GM19324 (cell line): ENCODE results near the gene COPRS.
"Not testable (repeated sequence)": the region's sequence is repeated elsewhere in the genome, so short reads cannot be mapped to it uniquely, and the experiment has no call there.

Experiments
- ATAC-seq: cut with Tn5 transposase; IDR thresholded peaks from one replicate; pipeline ENCODE4 v1.9.1; 2021; ENCODE audit warnings: mild to moderate bottlenecking, moderate library complexity; ENCODE audit not compliant: unreplicated experiment, low FRiP score

Gene COPRS

DNA sequence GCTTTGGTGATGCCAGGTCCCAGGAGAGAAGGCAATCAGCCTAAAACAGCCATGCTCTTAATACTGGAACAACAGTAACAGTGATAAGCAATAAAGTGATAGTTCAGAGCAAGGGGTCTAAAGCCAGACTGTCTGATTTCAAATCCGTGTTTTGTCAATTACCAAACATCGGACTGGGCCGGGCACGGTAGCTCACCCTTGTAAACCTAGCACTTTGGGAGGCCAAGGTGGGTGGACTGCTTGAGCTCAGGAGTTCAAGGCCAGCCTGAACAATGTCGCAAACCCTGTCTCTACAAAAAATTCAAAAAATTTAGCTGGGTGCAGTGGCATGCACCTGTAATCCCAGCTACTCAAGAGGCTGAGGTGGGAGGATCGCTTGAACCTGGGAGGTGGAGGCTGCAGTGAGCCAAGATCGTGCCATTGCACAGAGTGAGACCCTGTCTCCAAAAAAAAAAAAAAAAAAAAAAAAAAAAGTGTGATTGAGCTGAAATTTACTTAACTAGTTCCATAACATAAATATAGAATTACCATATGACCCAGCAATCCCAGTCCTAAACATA is 5.1 kb downstream of the COPRS start:
- no peak for ATAC-seq

DNA sequence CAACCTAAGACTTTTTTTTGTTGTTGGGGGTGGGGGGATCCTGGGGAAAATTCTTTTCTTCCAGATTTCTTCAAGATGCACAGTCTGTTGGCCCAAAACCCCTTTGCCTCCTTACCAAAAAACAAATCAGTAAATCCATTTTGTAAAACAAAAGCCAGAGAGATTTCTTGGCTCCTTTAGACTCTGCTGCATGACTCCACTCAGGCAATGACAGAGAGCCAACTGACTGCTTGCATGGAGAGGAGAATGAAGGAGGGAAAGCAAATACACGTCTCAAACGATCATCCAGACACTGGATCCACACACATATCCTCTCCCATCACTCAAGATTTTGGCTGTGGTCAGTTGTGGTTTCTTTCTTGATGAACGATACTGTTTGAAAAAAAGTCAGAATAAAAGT is 13.8 kb downstream of the COPRS start:
- no peak for ATAC-seq

DNA sequence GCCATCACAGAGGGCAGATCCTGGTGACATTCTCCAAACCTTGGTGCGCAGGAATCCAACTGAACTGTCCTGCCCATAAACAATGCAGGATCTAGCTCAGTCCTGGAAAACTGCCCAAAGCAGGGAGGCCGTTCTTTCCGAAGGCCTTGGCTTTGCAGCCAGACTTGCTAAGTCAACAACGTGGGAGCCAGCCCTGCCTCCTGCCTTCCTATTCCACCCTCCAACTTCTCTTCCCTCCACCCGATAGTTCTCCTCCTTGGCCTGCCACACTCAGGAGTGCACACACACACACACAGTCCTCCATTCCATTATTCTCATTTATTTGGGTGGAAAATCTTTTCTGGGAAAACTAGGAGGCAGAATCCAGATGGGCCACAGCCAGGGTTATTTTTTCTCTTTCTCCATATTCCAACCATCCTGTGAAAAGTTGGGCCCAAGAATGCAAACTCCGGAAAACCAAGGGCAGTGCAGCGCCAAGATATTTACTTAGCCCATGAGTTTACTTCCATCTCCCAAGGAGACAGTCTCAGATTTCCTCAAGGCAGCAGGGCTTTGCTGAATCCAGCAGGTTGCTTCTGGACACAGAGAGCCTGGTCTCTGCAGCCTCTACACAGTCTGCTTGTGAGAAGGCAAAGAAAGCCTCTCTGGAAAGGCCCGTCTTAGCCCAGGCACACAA is 15.8 kb downstream of the COPRS start:
- no peak for ATAC-seq

DNA sequence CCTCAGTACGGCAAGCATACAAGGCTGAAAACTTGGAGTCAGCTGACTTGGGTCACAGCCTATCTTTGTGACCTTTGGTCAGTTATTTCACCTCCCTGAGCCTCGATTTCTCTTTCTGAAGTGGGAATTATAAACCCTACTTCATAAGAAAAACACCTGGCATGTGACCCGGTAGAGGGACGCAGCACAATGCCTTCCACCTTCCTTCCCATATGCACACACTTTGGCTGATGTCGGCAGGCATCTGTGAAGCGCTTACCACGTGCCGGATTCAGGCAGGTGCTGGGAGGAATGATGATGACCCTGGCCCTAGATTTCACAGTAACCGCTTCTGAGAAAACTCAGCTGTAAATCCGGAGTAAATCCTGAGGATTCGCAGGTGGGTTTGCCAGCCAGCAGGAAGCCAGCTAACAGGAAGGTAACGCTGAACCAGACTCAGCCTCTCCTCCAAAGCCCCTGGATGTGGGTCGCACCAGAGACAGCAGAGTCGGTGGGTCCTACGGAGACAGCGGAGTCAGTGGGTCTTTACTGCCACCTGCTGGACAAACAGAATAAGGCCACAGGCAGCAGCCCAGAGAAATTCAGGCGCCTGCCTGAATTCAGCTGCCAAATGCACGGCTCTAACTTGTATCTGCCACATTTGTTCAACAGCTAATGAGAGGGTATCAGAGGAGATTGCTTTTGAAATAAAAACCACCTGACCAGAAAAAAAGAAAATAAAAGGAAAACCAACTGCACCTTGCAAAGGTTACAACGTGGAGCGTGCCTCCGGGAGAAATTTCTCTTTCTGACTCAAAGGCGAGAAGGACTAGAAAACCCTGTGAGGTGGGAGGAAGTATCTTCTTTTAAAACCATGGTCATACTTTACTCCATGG is 16.6 kb downstream of the COPRS start:
- ATAC-seq, result no peak

DNA sequence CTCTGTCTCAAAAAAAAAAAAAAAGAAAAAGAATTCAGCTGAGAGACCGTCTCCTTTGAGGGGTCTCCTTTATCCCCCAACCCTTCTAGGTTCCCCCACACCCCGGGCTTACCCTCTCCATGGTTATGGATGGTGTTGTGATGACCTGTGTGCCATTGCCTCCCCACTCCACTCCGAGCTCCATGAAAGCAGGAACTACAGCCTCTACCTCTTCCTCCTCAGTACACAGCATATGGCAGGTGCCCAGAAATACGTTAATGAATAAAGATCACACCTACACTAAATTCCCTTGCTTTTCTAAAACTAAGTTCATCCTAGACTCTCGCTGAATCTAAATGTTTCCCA is 17.2 kb downstream of the COPRS start:
- no peak for ATAC-seq

DNA sequence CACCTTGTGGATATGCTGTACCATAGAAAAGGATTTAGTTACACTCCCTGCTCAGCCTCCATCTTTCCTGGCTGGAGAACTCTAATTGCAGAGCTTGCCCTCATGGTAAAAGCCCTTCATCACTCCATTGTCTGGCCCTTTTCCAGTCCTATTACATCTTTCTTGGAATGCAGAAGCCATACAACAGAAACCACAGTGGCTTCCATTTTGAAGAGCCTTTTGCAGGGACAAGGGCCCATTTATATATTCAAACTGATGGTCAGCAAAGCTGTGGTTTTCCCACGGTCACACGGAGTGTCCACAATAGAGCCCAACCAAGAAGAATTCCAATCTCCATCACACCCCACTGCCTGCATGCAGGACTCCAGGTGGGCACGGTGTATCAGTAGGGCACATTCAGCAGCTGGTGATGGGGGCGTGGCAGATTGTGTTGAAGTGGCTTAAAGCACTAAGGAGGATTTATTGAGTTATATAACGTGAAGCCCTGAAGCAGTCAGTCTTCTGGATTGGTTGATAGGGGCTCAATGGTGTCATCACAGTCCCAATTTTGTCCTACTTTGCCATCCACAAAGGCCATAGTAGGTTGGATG is 20.3 kb downstream of the COPRS start:
- ATAC-seq, result no peak

DNA sequence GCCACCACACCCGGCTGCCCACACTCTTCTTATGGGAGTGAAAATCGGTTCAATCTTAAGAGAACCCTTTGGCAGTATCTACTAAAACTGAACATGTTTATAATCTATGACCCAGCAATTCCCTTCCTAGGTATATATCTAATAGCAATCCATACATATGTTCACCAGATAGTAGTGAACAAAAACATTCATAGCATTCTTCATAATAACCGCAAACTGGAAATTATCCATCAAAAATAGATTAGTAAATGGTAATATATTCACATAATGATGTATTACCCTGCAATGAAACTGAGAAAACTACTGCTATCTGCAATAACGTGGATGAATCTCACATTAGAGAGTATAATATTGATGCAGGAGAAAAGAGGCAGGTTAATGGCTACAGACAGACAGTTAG is 23.1 kb downstream of the COPRS start:
- ATAC-seq, result no peak

DNA sequence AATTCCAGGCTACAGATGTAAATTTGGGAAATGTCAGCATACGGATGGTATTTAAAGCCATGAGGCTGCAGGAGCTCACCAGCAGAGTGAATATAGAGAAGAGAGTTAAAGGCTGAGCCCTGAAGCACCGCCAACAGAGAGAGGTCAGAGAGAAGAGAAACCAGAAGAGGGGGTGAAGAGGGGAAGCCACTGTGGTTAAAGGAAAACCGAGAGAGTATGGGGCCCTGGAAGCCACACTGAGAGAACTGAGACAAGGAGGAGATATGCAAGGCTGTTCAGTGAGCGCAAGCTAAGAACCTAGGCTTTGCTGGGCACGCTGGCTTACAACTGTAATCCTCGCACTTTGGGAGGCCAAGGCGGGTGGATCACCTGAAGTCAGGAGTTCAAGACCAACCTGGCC is 24.6 kb downstream of the COPRS start:
- no peak for ATAC-seq

DNA sequence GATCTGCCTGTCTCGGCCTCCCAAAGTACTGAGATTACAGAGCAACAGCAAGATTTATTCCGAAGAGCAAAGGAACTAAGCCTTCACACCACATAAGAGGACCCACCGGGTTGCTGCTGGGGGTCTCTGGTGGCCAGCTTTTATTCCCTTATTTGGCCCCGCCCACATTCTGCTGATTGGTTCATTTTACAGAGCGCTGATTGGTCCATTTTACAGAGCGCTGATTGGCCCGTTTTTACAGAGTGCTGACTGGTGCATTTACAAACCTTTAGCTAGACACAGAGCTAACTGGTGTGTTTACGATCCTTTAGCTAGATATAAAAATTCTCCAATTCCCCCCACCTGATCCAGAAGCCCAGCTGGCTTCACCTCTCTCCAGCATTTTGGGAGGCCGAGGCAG is 26.3 kb downstream of the COPRS start:
- no peak for ATAC-seq

DNA sequence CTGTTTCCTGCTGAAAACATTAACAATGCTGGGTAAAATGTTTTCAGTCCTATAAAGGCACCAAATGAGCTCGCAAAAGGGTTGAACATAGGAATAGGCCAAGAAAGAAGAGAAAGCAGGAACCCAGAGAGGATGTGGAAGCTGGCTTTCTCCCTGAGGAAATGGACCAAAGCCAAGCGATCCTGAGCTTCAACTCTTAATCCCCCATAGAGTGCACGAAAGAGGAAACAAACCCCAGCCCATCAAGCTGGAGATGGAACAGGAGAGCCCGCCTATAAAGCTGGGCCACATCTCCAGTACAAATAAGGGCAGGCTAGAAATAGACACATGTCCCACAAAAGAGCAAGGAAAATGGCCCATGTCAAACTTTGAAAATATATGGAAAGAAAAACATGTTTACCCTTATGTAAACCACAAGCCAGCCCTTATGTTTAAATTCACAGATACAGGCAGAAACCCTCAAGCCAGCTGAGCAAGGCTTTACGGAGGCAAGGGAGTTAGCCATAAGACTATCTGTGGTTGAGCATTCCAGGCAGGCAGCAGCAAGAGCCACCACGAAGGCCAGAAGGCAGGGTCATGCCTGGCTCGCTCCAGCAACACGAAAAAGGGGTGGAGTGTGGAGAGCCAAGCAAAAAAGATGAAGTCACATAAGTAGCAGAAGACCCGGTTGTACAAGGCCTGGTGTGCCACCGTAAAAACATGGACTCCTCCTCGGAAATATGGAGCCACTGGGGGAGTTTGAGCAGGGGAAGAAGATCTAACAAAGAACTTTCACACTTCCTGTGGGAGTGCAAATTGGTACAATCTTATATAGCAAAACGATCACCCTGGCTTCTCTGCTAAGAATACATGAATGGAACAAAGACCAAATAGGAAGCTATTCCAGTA is 27.8 kb downstream of the COPRS start:
- ATAC-seq, result no peak

DNA sequence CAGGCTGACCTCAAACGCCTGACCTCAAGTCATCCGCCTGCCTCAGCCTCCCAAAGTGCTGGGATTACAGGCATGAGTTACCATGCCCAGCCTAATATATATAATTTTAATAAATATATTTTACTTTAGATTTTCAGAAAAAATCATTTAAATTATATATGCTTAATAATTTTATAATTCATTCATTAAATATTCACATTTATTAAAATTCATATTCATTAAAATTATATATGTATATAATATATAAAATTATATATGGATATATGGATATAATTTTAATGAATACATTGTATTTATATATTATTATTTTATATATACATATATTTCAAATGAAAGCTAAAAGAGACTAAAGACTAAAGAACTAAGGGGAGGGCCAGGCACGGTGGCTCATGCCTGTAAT is 29.4 kb downstream of the COPRS start:
- no peak for ATAC-seq

DNA sequence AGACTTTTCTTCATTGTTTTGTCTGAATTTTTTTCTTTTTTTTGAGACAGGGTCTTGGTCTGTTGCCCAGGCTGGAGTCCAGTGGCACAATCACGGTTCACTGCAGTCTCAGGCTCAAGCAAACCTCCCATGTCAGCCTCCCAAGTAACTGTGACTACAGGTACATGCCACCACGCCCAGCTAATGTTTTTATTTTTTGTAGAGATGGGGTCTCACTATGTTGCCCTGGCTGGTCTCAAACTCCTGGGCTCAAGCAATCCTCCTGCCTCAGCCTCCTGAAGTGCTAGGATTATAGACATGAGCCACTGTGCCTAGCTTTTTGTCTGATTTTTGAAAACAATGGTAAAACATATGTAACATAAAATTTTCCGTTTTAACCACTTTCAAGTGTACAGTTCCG is 30.1 kb downstream of the COPRS start:
- ATAC-seq, result not testable (repeated sequence)

DNA sequence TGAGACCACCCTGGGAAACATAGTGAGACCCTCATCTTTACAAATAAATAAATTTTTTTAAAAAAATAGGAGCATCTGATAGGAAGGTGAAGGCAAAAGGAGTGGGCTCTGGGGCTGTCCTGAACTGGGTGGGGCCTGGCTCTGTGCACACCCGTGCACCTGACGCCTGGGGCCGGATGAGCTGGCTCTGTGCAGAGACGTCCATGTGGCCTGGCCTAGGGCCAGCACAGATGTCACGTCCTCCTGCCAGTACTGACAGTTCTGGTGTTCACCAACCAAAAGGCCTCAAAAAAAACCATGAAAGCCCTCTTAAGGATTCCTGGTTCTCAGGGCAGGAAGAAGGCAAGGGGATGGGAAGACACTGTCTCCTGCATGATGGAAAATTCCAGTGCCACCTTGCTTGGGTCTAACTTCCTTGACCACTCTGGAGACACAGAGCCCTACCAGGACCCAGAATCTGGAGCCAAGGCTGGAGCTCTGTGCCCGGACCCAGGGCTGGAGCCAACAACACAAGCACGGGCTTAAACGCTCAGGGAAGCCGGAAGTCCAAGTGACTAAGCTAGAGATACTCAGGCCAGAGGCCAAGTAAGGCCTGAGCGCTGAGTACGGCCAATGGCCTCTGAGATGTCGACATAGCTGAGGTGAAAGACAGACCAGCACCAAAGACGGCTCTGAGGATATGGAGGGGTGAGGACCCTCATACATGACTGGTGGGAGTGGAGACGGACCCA is 32.9 kb downstream of the COPRS start:
- ATAC-seq, result no peak

DNA sequence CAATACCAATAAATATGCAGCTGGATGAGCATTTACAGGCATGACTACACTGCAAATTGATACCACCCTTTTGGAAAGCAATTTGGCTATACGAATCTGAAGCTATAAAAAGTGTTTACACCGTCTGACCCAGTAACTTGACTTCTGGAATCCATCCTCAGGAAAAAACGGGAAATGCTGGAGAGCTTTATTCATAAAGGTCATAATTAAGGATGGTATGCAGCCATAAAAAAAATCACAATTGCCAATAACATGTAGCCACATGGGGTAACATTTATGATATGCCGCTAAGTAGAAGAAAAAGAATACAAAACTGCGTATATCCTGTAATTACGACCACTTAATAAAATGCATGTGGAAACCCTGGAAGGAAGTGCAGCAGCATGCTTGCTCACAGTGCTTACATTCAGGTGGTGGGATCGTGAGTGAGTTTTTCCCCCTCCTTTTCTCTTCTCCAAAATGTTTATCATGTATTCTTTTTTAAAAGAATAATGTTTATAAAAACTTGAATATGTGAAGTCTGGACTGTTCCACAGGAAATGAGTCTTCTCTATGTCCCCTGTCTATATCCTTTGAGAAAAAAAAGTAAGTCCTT is 34.2 kb downstream of the COPRS start:
- ATAC-seq, result no peak

DNA sequence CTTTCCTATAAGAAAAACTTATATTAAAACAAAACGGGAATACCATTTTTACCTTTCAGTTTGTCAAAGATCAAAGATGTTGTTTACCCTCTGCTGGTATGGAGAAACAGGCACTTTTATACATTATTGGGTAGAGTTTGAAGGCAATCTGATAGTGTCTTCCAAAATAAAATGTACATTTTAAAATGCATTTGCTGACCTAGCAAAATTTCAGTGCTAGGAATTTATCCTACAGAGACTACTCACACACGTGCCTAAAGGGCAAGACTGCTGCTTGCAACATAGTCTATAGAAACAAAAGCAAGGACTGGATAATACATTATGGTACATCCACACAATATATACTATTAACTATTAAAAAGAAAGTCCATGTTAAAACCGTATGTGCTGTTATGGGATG is 36.0 kb downstream of the COPRS start:
- no peak for ATAC-seq

DNA sequence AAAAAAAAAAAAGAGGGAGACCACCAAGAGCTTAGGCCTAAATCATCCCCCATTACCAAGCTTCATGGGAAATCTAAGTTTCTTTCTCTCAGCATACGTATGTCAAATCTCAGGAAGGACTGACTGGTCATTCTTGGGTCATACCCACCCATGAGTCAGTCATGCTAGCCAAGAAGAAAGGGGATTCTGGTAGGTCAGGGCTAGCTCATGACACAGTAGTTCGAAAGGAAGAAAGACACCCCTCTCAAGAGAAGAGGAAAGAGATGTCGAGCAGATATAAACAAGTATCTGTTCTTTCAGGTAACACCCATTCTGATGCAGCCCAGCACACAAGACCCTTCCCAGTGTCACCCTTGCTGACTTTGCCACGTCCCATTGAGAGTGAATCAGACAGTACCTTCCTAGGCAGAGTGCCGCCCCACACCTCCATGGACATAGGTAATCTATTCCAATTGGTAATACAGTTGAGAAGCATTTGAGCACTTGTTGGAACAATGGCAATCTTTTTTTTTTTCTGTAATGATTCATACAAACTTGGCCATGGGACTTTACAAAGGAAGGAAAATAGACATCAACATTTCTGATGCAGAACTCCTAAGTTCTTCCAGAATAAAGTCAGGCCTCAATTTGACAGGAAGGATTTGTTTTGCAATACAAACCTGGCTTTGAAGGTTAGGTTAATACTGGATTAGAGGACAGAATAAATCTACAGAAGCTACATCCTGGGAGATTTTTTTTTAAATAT is 38.2 kb downstream of the COPRS start:
- ATAC-seq, result no peak

DNA sequence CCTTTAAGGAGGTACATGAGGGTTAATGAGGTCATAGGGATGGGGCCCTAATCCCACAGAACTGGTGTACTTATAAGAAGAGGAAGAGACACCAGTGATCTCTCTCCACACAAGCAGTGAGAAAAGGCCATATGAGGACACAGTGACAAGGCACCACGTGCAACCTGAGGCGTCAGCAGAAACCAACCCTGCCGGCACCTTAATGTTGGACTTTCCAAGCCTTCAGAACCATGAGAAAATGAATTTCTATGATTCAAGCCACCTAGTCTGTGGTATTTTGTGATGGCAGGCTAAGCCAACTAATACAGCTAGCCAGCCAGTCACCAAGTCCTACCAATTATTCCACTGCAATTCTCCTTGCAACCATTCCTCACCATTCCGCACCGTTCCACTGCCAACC is 39.5 kb downstream of the COPRS start:
- ATAC-seq, result no peak

DNA sequence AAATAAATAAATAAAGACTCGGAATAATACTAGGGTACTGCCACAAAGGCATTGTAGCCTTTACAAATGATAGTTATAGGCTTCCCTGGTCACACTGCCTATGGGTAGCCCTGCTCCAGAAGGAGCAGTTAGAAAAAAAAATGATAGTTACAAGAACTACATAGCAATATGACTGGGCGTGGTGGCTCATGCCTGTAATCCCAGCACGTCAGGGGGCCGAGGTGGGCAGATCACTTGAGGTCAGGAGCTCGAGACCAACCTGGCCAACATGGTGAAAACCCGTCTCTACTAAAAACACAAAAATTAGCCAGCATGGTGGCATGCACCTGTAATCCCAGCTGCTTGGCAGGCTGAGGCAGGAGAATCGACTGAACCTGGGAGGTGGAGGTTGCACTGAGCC is 40.2 kb downstream of the COPRS start:
- not testable (repeated sequence) for ATAC-seq

DNA sequence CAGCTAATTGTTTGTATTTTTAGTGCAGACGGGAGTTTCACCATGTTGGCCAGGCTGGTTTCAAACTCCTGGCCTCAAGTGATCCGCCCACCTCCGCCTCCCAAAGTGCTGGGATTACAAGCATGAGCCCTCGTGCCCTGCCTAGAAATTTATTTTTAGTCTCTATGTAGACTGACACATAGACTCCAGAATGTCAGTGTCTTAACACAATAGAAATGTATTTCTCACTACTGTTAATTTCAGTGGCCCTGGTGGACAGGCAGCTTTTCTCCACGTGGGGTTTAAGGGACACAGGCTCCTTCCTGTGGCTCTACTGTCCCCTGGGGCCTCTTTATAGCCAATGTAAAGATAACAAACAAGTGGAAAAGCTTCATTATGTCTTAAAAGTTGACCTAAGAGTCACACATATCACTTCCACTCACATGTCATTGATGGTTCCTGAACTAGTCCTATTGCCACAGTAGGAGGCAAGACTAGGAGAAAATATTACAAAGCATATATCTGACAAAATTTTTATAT is 43.8 kb downstream of the COPRS start:
- ATAC-seq, result no peak
